Amygdala (tissue), 56 donors: ENCODE measurements around the gene BEAN1.

ENCODE experiments used
- DNase-seq, 56 donors: peaks; one replicate each; lab custom pipeline; 2025; lab: John Stamatoyannopoulos, UW

Gene BEAN1

GRCh38 chr16:66416939-66417700 lies 10.0 kb upstream of the BEAN1 start:
- no peak for DNase-seq

- DNase-seq = no peak
These were observed 8.7 kb upstream of the BEAN1 start for GRCh38 chr16:66418165-66418962.

- no peak for DNase-seq
These were observed 7.6 kb upstream of the BEAN1 start for GRCh38 chr16:66419527-66419926.

- no peak for DNase-seq
These were observed 6.7 kb upstream of the BEAN1 start for GRCh38 chr16:66420396-66420795.

- no peak for DNase-seq
These were observed 5.2 kb upstream of the BEAN1 start for GRCh38 chr16:66421891-66422290.

- peak in 1 of 56 donors; percentile 23 for DNase-seq
These were observed 4.7 kb upstream of the BEAN1 start for GRCh38 chr16:66422366-66422765.

GRCh38 chr16:66423177-66423576 lies 3.9 kb upstream of the BEAN1 start:
- no peak for DNase-seq

- no peak for DNase-seq
These were observed 1.4 kb upstream of the BEAN1 start for GRCh38 chr16:66425651-66426050.

- no peak for DNase-seq
These were observed 721 bp upstream of the BEAN1 start for GRCh38 chr16:66426112-66427035.

- DNase-seq = no peak
These were observed 981 bp downstream of the BEAN1 start for GRCh38 chr16:66427871-66428681.

GRCh38 chr16:66428682-66429251 lies 1.7 kb downstream of the BEAN1 start:
- no peak for DNase-seq

- no peak for DNase-seq
These were observed 2.3 kb downstream of the BEAN1 start for GRCh38 chr16:66429290-66429962.

GRCh38 chr16:66430214-66430613 lies 3.1 kb downstream of the BEAN1 start:
- DNase-seq = no peak

- DNase-seq = no peak
These were observed 4.7 kb downstream of the BEAN1 start for GRCh38 chr16:66431760-66432159.

GRCh38 chr16:66432429-66432828 lies 5.3 kb downstream of the BEAN1 start:
- no peak for DNase-seq

- DNase-seq = no peak
These were observed 7.7 kb downstream of the BEAN1 start for GRCh38 chr16:66434619-66435430.

- DNase-seq = no peak
These were observed 8.8 kb downstream of the BEAN1 start for GRCh38 chr16:66435896-66436295.

GRCh38 chr16:66437391-66437945 lies 10.4 kb downstream of the BEAN1 start:
- no peak for DNase-seq
